Endothelial cell of umbilical vein (primary cell): ENCODE results near the gene MNDA. TPM values are rescaled to one million over a fixed set of nuclear protein-coding genes. Genes with fewer than 3 reads are reported as not detected.

ENCODE experiments used
- BruUV-seq: library from RNA; stranded (reverse); fragments of 400-500 nt; replicated peaks from 2 replicates; lab custom pipeline; 2021; lab: Mats Ljungman, UMichigan
- CTCF ChIA-PET: fragments of 300-600, 350-600 bp; sonication (Branson Sonifier 250); formaldehyde crosslinking; loops from one replicate; lab custom pipeline; 2021; ENCODE audit warnings: antibody characterized with exemption, inconsistent platforms; lab: Charles Lee
- POLR2A ChIA-PET: fragments of 300-600, 350-600 bp; sonication (Branson Sonifier 250); formaldehyde crosslinking; loops from one replicate; lab custom pipeline; 2021; ENCODE audit warnings: antibody characterized with exemption, inconsistent platforms; lab: Charles Lee
- DNase-seq: peaks from one replicate; pipeline ENCODE4 v3.0.0-alpha.2; 2011; ENCODE audit warnings: low read depth, low spot score
- FAIRE-seq: peaks from 2 replicates; lab custom pipeline; 2011; peaks lifted over from hg19 to GRCh38; lab: Jason Lieb, UNC
- H2AFZ ChIP-seq: 2 replicates; pipeline ENCODE4 v1.6.0; 2012; ENCODE audit warnings: low read depth, low read length, control low read depth, inconsistent platforms
- H3K27ac ChIP-seq: 2 replicates; pipeline ENCODE4 v1.5.1; 2011; ENCODE audit warnings: low read depth, mild to moderate bottlenecking, control low read depth, low read length, moderate library complexity; ENCODE audit not compliant: insufficient read depth
- H3K27me3 ChIP-seq, 2 experiments: 2 replicates each; pipeline versions ENCODE4 v1.6.0 to v1.6.1; 2011; ENCODE audit warnings: low read length in 2 of 2, mixed read lengths in 1 of 2; ENCODE audit not compliant: control insufficient read depth in 2 of 2, insufficient read depth in 2 of 2
- H3K36me3 ChIP-seq, 2 experiments: 2 replicates in 1 of 2; 3 replicates in 1 of 2; pipeline ENCODE4 v1.5.1; 2011; ENCODE audit warnings: low read length in 2 of 2, mild to moderate bottlenecking in 1 of 2, moderate library complexity in 1 of 2; ENCODE audit not compliant: control insufficient read depth in 2 of 2, insufficient read depth in 2 of 2; ENCODE audit errors: extremely low read depth in 1 of 2
- H3K4me1 ChIP-seq: 3 replicates; pipeline ENCODE4 v1.5.1; 2011; ENCODE audit warnings: mild to moderate bottlenecking, low read length; ENCODE audit not compliant: control insufficient read depth, insufficient read depth; ENCODE audit errors: extremely low read depth
- H3K4me2 ChIP-seq: 2 replicates; pipeline ENCODE4 v1.6.1; 2011; ENCODE audit warnings: low read length, control low read depth, mixed read lengths; ENCODE audit not compliant: insufficient read depth
- H3K4me3 ChIP-seq, 3 experiments: fragments of 200-600 bp in 1 of 3; sonication (generic), shearing (Covaris generic) in 1 of 3; replicated peaks in 1 of 3; 2 replicates each; pipeline ENCODE4 v1.5.1; 2011 to 2016; ENCODE audit warnings: control low read depth in 3 of 3, low read length in 3 of 3, mild to moderate bottlenecking in 2 of 3, inconsistent platforms in 1 of 3, low read depth in 1 of 3, moderate library complexity in 1 of 3; ENCODE audit not compliant: insufficient read depth in 1 of 3
- H3K79me2 ChIP-seq: 2 replicates; pipeline ENCODE4 v1.6.0; 2012; ENCODE audit warnings: low read length, inconsistent platforms; ENCODE audit not compliant: control insufficient read depth, insufficient read depth
- H3K9ac ChIP-seq: replicated peaks from 2 replicates; pipeline ENCODE3; 2011; ENCODE audit warnings: low read length, control low read depth; ENCODE audit not compliant: insufficient read depth; ENCODE audit errors: extremely low read depth
- H3K9me1 ChIP-seq: replicated peaks from 3 replicates; pipeline ENCODE4 v1.6.0; 2011; ENCODE audit warnings: mild to moderate bottlenecking, low read length; ENCODE audit not compliant: control insufficient read depth, insufficient read depth; ENCODE audit errors: extremely low read depth
- H3K9me3 ChIP-seq: replicated peaks from 2 replicates; pipeline ENCODE4 v1.5.1; 2012; ENCODE audit warnings: low read length, inconsistent platforms; ENCODE audit not compliant: control insufficient read depth, insufficient read depth
- H4K20me1 ChIP-seq: replicated peaks from 2 replicates; pipeline ENCODE3; 2011; ENCODE audit warnings: mild to moderate bottlenecking, low read length; ENCODE audit not compliant: control insufficient read depth, insufficient read depth; ENCODE audit errors: extremely low read depth
- EZH2 ChIP-seq: IDR thresholded peaks from 2 replicates; pipeline ENCODE4 v1.6.1; 2012; ENCODE audit warnings: borderline replicate concordance, low read depth, mild to moderate bottlenecking, moderate library complexity, low read length, inconsistent platforms; ENCODE audit not compliant: severe bottlenecking
- FOS ChIP-seq: IDR thresholded peaks from 2 replicates; pipeline ENCODE4 v1.6.1; 2011; ENCODE audit warnings: mild to moderate bottlenecking, low read length, moderate library complexity, borderline replicate concordance; ENCODE audit not compliant: insufficient read depth
- GATA2 ChIP-seq: IDR thresholded peaks from 2 replicates; pipeline ENCODE4 v1.7.0; 2011; ENCODE audit warnings: low read depth, mild to moderate bottlenecking, moderate library complexity, mixed read lengths, low read length; ENCODE audit not compliant: insufficient read length, insufficient read depth
- JUN ChIP-seq: IDR thresholded peaks from 2 replicates; pipeline ENCODE4 v1.6.1; 2011; ENCODE audit warnings: borderline replicate concordance, low read depth; ENCODE audit not compliant: insufficient read length, insufficient read depth
- MAX ChIP-seq: IDR thresholded peaks from 2 replicates; pipeline ENCODE4 v1.6.1; 2011; ENCODE audit not compliant: insufficient read depth, insufficient read length
- MYC ChIP-seq: IDR thresholded peaks from one replicate; pipeline ENCODE4 v1.6.1; 2011; ENCODE audit warnings: mild to moderate bottlenecking, low read depth, low read length
- POLR2A ChIP-seq: IDR thresholded peaks from 2 replicates; pipeline ENCODE4 v1.6.1; 2012; ENCODE audit warnings: low read depth, mild to moderate bottlenecking, control low read depth, low read length
- POLR2AphosphoS5 ChIP-seq: IDR thresholded peaks from 2 replicates; pipeline ENCODE4 v1.6.1; 2012; ENCODE audit warnings: low read depth, mild to moderate bottlenecking, control low read depth, low read length, moderate library complexity; ENCODE audit not compliant: insufficient read depth
- dilution Hi-C: fragments of 300-500 bp; cut with MboI; formaldehyde crosslinking; loops from one replicate; pipeline ENCODE4 v1.15.0; 2019; ENCODE audit warnings: low sequenced_read_pairs; ENCODE audit not compliant: extremely low pct_ligation_motif_present
- intact Hi-C: fragments of 100-400 bp; cut with micrococcal nuclease; formaldehyde crosslinking; loops from one replicate; pipeline ENCODE4 v1.10.0; 2022
- polyA plus RNA-seq, 4 experiments: library from polyadenylated mRNA; depleted of rRNA in 3 of 4; stranded (reverse) in 3 of 4; unstranded in 1 of 4; fragments of >200 nt; gene quantifications; 2 replicates each; pipeline versions ENCODE4 v1.2.1 to v1.2.3, GENCODE V29; 2011 to 2012; ENCODE audit warnings: missing spikeins in 1 of 4
- total RNA-seq: library from RNA; stranded (reverse); gene quantifications from 2 replicates; pipeline ENCODE4 v1.2.3, GENCODE V29; 2021

MNDA gene
- total and polyA plus RNA-seq, 2 donors (not counting 3 experiments of a cell fraction or from before 2014, with no cell fraction given): not detected

GRCh38 chr1:158873141-158873540, 42.0 kb downstream of the MNDA start:
- DNase-seq (no peak), FAIRE-seq (no peak)
- Histone ChIP-seq H3K79me2 (no peaks in the 10 kb centered on the region), H2AFZ (no peak overlapping the region), H3K9me3 (no peaks in the 10 kb centered on the region), H3K9ac (no peak overlapping the region), H3K4me3 (no peak overlapping the region), H3K9me1 (no peaks in the 10 kb centered on the region), H4K20me1 (no peaks in the 10 kb centered on the region), H3K27ac (no peak overlapping the region), H3K4me1 (no peaks in the 10 kb centered on the region), H3K27me3 (no peaks in the 10 kb centered on the region), H3K4me2 (no peak overlapping the region), H3K36me3 (no peaks in the 10 kb centered on the region)
- ChIA-PET CTCF (no interaction called here), POLR2A (no interaction called here)
- intact Hi-C loops: no loop called here
- TF ChIP-seq EZH2: no peak
- TF ChIP-seq FOS: no peak
- no peak for TF ChIP-seq POLR2A
- TF ChIP-seq MAX: no peak
- TF ChIP-seq JUN: no peak
- dilution Hi-C loops: no loop called here
- BruUV-seq: no TSS peak

- FAIRE-seq (no peak), DNase-seq (no peak)
- CTCF ChIA-PET: no interaction called here
- Histone ChIP-seq H3K4me2 (no peak overlapping the region), H3K79me2 (no peaks in the 10 kb centered on the region), H3K9me3 (no peaks in the 10 kb centered on the region), H3K9me1 (no peaks in the 10 kb centered on the region), H3K4me1 (no peaks in the 10 kb centered on the region), H4K20me1 (no peaks in the 10 kb centered on the region), H3K9ac (no peak overlapping the region), H3K4me3 (no peak overlapping the region), H3K27me3 (no peaks in the 10 kb centered on the region), H3K27ac (no peak overlapping the region), H2AFZ (no peak overlapping the region), H3K36me3 (no peaks in the 10 kb centered on the region)
- TF ChIP-seq POLR2A (no peak), MAX (no peak), MYC (no peak), GATA2 (no peak), FOS (no peak), JUN (no peak), POLR2AphosphoS5 (no peak)
- BruUV-seq: no TSS peak
- intact Hi-C loops: no loop called here
- POLR2A ChIA-PET: no interaction called here
- dilution Hi-C loops: no loop called here
Observed at GRCh38 chr1:158893654-158894053, 62.5 kb downstream of the MNDA start.
